HG03159 (cell line): ENCODE data around the gene PAPSS1.

Source experiments
- ATAC-seq: cut with Tn5 transposase; IDR thresholded peaks from one replicate; pipeline ENCODE4 v1.9.1; 2021; ENCODE audit warnings: mild to moderate bottlenecking, moderate library complexity; ENCODE audit not compliant: unreplicated experiment

The PAPSS1 gene

DNA sequence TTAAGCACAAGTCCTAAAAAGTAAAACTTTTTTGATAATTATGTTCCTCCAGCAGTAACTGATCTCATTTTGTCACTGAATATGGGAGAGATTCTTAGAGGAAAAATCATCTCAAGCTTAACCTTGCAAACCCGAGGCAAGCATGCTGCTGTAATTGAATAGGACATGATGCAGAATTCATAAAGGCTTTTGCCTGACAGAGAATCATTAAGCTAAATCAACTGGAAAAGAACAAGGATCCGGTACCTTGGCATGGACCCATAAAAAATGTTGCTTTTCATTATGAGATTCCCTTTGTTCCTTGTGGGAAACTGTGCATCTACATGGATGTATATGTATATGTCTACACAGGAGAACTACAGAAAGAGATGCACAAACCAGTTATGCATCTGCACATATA lies 149.1 kb downstream of the PAPSS1 start:
- ATAC-seq, result no peak

DNA sequence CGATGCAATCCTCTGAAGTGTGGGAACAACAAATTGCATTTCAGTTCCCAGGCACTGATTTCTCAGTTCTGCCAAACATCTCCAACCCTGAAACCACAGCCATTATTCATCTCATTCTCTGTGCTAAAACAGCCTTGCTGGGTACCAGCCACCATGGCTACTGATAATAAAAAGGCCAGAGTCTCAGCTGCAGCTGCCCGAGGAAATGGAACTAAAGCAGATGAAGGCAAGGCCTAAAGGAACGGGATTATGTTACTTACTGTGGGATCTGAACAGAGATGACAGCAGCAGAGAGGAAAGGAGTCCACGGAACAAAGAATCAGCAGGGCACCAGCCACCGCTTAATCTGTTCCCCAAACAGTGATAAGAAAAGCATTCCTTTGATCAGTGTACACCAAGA lies 155.7 kb downstream of the PAPSS1 start:
- ATAC-seq, result no peak
